ENCODE measurements around the gene KRT82. TPM values are rescaled to one million over a fixed set of nuclear protein-coding genes. Genes with fewer than 3 reads are reported as not detected.
A peak's percentile ranks its signal among the peaks of the same experiment; 100 is the strongest.

KRT82 gene
- total RNA-seq, 2 experiments from 2014 or later, result not detected

DNA sequence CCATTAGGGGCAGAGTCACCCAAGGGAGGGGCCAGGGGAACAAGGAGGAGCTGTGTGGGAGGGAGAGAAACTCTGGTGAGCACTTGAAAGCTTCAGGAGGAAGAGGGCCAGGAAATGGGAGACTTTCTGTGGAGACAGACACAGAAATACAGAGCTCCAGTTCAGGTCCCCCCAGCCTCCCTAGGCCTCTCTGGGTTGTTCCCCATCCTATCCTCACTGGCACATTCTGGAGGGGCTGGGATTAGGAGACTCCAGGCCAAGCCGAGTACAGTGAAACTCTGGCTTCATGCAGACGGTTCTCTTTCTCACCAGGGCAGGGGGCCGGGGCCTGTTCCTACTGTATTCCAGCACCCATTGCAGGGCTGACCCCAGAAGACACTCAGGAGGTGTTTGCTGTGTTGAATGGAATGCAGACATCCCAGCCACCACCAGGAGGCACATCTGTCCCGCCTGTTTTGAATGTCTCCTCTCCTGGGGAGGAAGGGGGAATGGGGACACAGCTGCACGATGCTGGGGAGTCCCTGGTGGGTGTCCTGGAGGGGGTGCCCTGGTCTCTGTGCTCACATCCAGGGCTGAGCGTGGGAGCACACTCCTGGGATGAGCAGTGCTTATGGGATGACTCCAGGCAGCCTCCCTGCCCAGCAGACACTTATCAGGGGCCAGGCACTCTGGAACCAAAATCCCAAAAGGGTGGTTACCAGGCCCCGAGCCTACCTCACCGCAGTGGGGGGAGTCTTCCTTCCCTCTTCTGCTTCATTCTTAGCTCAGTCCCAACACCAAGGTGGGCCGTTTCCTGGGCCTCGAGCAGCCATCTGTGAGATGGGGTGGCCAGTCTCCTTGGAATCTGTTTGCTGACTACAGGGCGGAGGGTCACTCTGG, 15.2 kb downstream of the KRT82 start:
- Histone ChIP-seq H3K9me3 (ENCODE audit: low read length) (no peaks in the 10 kb centered on the region), H3K4me1 (ENCODE audit: insufficient read depth, low read length, poor library complexity, severe bottlenecking) (no peaks in the 10 kb centered on the region), H3K79me2 (ENCODE audit: insufficient read depth, low read depth, low read length) (no peaks in the 10 kb centered on the region), H2AFZ (ENCODE audit: low read length) (no peak overlapping the region), H4K20me1 (ENCODE audit: insufficient read depth, low read length) (no peaks in the 10 kb centered on the region), H3K27ac (ENCODE audit: low read depth, low read length, poor library complexity, severe bottlenecking) (no peak overlapping the region), H3K4me2 (ENCODE audit: low read length) (no peak overlapping the region), H3K36me3 (ENCODE audit: insufficient read depth, low read length) (no peaks in the 10 kb centered on the region), H3K4me3 (ENCODE audit: low read depth, low read length, poor library complexity, severe bottlenecking) (no peak overlapping the region), H3K9me2 (ENCODE audit: insufficient read depth, low read length) (no peaks in the 10 kb centered on the region)
- no TSS peak for BruUV-seq (replicated peaks)
- no peak for TF ChIP-seq EZH2phosphoT487 (IDR thresholded peaks at IDR 0.05; ENCODE audit: borderline replicate concordance, low read depth, low read length)
- peak; percentile 68 for TF ChIP-seq CTCF (conservative IDR thresholded peaks at IDR 0.05; ENCODE audit: low read length)
- intact Hi-C loops (cut with micrococcal nuclease; ENCODE audit: unreplicated experiment), result no loop called here
- POLR2A ChIA-PET, result no interaction called here
- DNase-seq (ENCODE audit: low spot score), result peak; percentile 6
- CTCF ChIA-PET (ENCODE audit: unreplicated experiment), result no interaction called here

DNA sequence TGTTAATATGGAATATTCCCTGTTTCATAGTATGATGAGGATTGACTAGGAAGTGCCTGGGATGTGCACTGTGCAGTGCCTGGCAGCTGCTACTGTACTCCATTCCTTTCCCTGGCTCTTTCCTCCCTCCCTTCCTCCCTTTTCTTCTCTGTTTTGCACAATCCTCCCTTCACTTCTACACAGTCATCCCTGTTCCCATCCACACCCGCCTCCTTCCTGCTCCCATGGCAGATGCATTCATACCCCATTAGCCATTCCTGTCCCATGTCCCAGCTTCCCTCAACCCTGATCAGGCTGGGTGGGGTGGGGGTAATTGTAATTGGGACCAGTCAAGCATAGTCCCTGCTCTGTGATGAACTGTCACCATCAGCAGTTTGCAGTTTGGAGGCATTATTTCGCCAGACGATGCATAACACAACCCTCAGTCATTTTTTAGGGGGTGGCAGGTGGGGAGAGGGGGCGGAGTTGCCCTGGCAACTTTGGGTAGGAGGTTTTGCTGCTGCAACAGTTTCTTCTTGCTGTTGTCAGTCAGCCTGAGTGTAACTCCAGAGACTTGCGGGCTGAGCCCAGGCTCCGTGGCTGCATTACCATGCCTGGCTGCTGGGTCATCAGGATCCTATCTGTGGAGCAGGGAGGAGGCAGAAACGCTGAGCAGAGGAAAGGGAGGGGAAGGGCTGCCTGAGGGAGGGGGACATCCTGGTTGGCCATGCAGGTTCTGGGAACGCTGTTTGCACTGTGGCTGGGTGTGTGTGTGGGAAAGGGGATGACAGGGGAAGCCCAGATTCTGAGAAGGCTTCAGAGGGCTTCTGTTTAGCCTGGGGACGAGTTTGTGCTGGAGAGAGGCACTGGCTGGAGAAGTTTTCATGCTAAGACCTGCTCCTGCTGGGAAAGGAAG, 16.6 kb downstream of the KRT82 start:
- no peaks in the 10 kb centered on the region for H3K9me3 ChIP-seq (ENCODE audit: low read length)
- H3K79me2 ChIP-seq (ENCODE audit: insufficient read depth, low read depth, low read length), result no peaks in the 10 kb centered on the region
- POLR2A ChIA-PET, result no interaction called here
- no peaks in the 10 kb centered on the region for H3K9me2 ChIP-seq (ENCODE audit: insufficient read depth, low read length)
- CTCF ChIA-PET (ENCODE audit: unreplicated experiment), result no interaction called here
- H2AFZ ChIP-seq (ENCODE audit: low read length), result no peak overlapping the region
- no peaks in the 10 kb centered on the region for H3K36me3 ChIP-seq (ENCODE audit: insufficient read depth, low read length)
- H3K4me1 ChIP-seq (ENCODE audit: insufficient read depth, low read length, poor library complexity, severe bottlenecking), result no peaks in the 10 kb centered on the region
- no peak overlapping the region for H3K4me2 ChIP-seq (ENCODE audit: low read length)
- intact Hi-C loops (cut with micrococcal nuclease; ENCODE audit: unreplicated experiment), result no loop called here
- H4K20me1 ChIP-seq (ENCODE audit: insufficient read depth, low read length), result no peaks in the 10 kb centered on the region
- no peak overlapping the region for H3K27ac ChIP-seq (ENCODE audit: low read depth, low read length, poor library complexity, severe bottlenecking)
- no peak for TF ChIP-seq EZH2phosphoT487 (IDR thresholded peaks at IDR 0.05; ENCODE audit: borderline replicate concordance, low read depth, low read length)
- TF ChIP-seq CTCF (conservative IDR thresholded peaks at IDR 0.05; ENCODE audit: low read length), result no peak
- no peak for DNase-seq (ENCODE audit: low spot score)
- BruUV-seq (replicated peaks), result no TSS peak
- no peak overlapping the region for H3K4me3 ChIP-seq (ENCODE audit: low read depth, low read length, poor library complexity, severe bottlenecking)
